Keratinocyte (primary cell): ENCODE measurements around the gene GIT2. TPM values are rescaled to one million over a fixed set of nuclear protein-coding genes. Genes with fewer than 3 reads are reported as not detected.

Experiments used
- DNase-seq: peaks from one replicate; pipeline ENCODE4 v3.0.0-alpha.2; 2011; ENCODE audit warnings: low read depth, missing footprints, low spot score
- FAIRE-seq: peaks from 2 replicates; lab custom pipeline; 2011; peaks lifted over from hg19 to GRCh38; lab: Jason Lieb, UNC
- H2AFZ ChIP-seq: 2 replicates; pipeline ENCODE4 v1.6.0; 2012; ENCODE audit warnings: low read length, control low read depth, inconsistent platforms; ENCODE audit not compliant: control insufficient read depth
- H3K27ac ChIP-seq: 2 replicates; pipeline ENCODE4 v1.5.1; 2011; ENCODE audit warnings: low read length; ENCODE audit not compliant: control insufficient read depth, insufficient read depth
- H3K27me3 ChIP-seq: 3 replicates; pipeline ENCODE4 v1.6.0; 2011; ENCODE audit warnings: low read length; ENCODE audit not compliant: control insufficient read depth, insufficient read depth; ENCODE audit errors: extremely low read depth
- H3K36me3 ChIP-seq, 2 experiments: 2 replicates in 1 of 2; 3 replicates in 1 of 2; pipeline ENCODE4 v1.5.1; 2011; ENCODE audit warnings: low read length in 2 of 2, mild to moderate bottlenecking in 1 of 2; ENCODE audit not compliant: control insufficient read depth in 2 of 2, insufficient read depth in 2 of 2; ENCODE audit errors: extremely low read depth in 1 of 2
- H3K4me1 ChIP-seq: 3 replicates; pipeline ENCODE4 v1.5.1; 2011; ENCODE audit warnings: low read length; ENCODE audit not compliant: control insufficient read depth, insufficient read depth; ENCODE audit errors: extremely low read depth
- H3K4me2 ChIP-seq: 3 replicates; pipeline ENCODE4 v1.6.0; 2011; ENCODE audit warnings: low read depth, low read length; ENCODE audit not compliant: control insufficient read depth, insufficient read depth; ENCODE audit errors: extremely low read depth
- H3K4me3 ChIP-seq, 3 experiments: fragments of 200-600 bp in 1 of 3; sonication (generic) in 1 of 3; 2 replicates in 2 of 3; 3 replicates in 1 of 3; pipeline ENCODE4 v1.5.1; 2011 to 2016; ENCODE audit warnings: low read length in 3 of 3, mild to moderate bottlenecking in 3 of 3, control low read depth in 2 of 3, inconsistent platforms in 1 of 3, low read depth in 1 of 3, mixed read lengths in 1 of 3, mixed run types in 1 of 3, moderate library complexity in 1 of 3; ENCODE audit not compliant: control insufficient read depth in 2 of 3, insufficient read depth in 2 of 3; ENCODE audit errors: extremely low read depth in 1 of 3
- H3K79me2 ChIP-seq: 2 replicates; pipeline ENCODE4 v1.6.0; 2012; ENCODE audit warnings: low read length; ENCODE audit not compliant: control insufficient read depth, insufficient read depth
- H3K9ac ChIP-seq: 3 replicates; pipeline ENCODE4 v1.6.0; 2011; ENCODE audit warnings: low read length; ENCODE audit not compliant: control insufficient read depth, insufficient read depth; ENCODE audit errors: extremely low read depth
- H3K9me1 ChIP-seq: 3 replicates; pipeline ENCODE4 v1.6.0; 2011; ENCODE audit warnings: low read length; ENCODE audit not compliant: control insufficient read depth, insufficient read depth; ENCODE audit errors: extremely low read depth
- H3K9me3 ChIP-seq: 2 replicates; pipeline ENCODE4 v1.5.1; 2012; ENCODE audit warnings: low read depth, low read length; ENCODE audit not compliant: control insufficient read depth
- H4K20me1 ChIP-seq: 3 replicates; pipeline ENCODE4 v1.6.0; 2011; ENCODE audit warnings: low read length; ENCODE audit not compliant: control insufficient read depth, insufficient read depth; ENCODE audit errors: extremely low read depth
- CTCF ChIP-seq, 3 experiments: IDR thresholded peaks in 1 of 3; conservative IDR thresholded peaks in 1 of 3; optimal IDR thresholded peaks in 1 of 3; 2 replicates in 2 of 3; 3 replicates in 1 of 3; pipeline versions ENCODE3 to v1.5.1; 2011; ENCODE audit warnings: low read length in 3 of 3, mild to moderate bottlenecking in 3 of 3, moderate library complexity in 2 of 3, control low read depth in 1 of 3, inconsistent platforms in 1 of 3; ENCODE audit not compliant: insufficient read depth in 2 of 3; ENCODE audit errors: extremely low read depth in 1 of 3
- EZH2 ChIP-seq: IDR thresholded peaks from one replicate; pipeline ENCODE4 v1.6.1; 2012; ENCODE audit warnings: inconsistent platforms, mild to moderate bottlenecking, low read length, moderate library complexity
- dilution Hi-C: fragments of 300-500 bp; cut with MboI; formaldehyde crosslinking; loops from one replicate; pipeline ENCODE4 v1.7.0; 2020; ENCODE audit warnings: low sequenced_read_pairs; ENCODE audit not compliant: extremely low pct_ligation_motif_present
- polyA plus RNA-seq, 5 experiments: library from polyadenylated mRNA; depleted of rRNA in 3 of 5; stranded (reverse) in 3 of 5; stranded (forward) in 1 of 5; unstranded in 1 of 5; fragments of >200 nt; gene quantifications; 1 replicate in 1 of 5; 2 replicates in 3 of 5; 3 replicates in 1 of 5; pipeline versions ENCODE4 v1.2.1 to v1.2.3, GENCODE V29; 2011 to 2012; ENCODE audit warnings: missing spikeins in 2 of 5, low read depth in 1 of 5, low replicate concordance in 1 of 5

GIT2 gene
- polyA plus RNA-seq, 1 donor (not counting 4 experiments of a cell fraction or from before 2014, with no cell fraction given), result 25.9 TPM

- H3K36me3 ChIP-seq, result peaks cover 26 to 30% of the 10 kb centered on the region in 2 experiments
- no peaks in the 10 kb centered on the region for H3K27me3 ChIP-seq
- H3K9me3 ChIP-seq, result no peaks in the 10 kb centered on the region
- H4K20me1 ChIP-seq, result no peaks in the 10 kb centered on the region
- no peak overlapping the region for H3K9ac ChIP-seq
- no peak overlapping the region for H3K4me3 ChIP-seq
- dilution Hi-C loops, result no loop called here
- no peak overlapping the region for H3K4me2 ChIP-seq
- no peak for TF ChIP-seq EZH2
- TF ChIP-seq CTCF (optimal IDR thresholded peaks at IDR 0.05 in 1 of 3, IDR thresholded peaks at IDR 0.05 in 1 of 3, conservative IDR thresholded peaks at IDR 0.05 in 1 of 3; ENCODE audit: extremely low read depth in 1 of 3, insufficient read depth in 2 of 3, low read length in 3 of 3), result no peak
- H3K79me2 ChIP-seq, result no peaks in the 10 kb centered on the region
- peaks cover 4% of the 10 kb centered on the region for H3K4me1 ChIP-seq
- no peak overlapping the region for H3K27ac ChIP-seq
- H3K9me1 ChIP-seq, result no peaks in the 10 kb centered on the region
- no peak for DNase-seq
- no peak overlapping the region for H2AFZ ChIP-seq
- FAIRE-seq, result no peak
These were observed 81.7 kb downstream of the GIT2 start for GRCh38 chr12:109914461-109914860.

- Histone ChIP-seq H3K4me2 (no peak overlapping the region), H4K20me1 (no peaks in the 10 kb centered on the region), H3K9ac (no peak overlapping the region), H3K9me3 (no peaks in the 10 kb centered on the region), H3K9me1 (no peaks in the 10 kb centered on the region), H3K4me1 (peaks cover 4% of the 10 kb centered on the region), H3K27me3 (no peaks in the 10 kb centered on the region), H3K79me2 (no peaks in the 10 kb centered on the region), H3K4me3 (no peak overlapping the region), H3K27ac (no peak overlapping the region), H2AFZ (no peak overlapping the region), H3K36me3 (peaks cover 30 to 35% of the 10 kb centered on the region in 2 experiments)
- DNase-seq (no peak), FAIRE-seq (no peak)
- TF ChIP-seq CTCF (optimal IDR thresholded peaks at IDR 0.05 in 1 of 3, IDR thresholded peaks at IDR 0.05 in 1 of 3, conservative IDR thresholded peaks at IDR 0.05 in 1 of 3; ENCODE audit: extremely low read depth in 1 of 3, insufficient read depth in 2 of 3, low read length in 3 of 3), result no peak
- no peak for TF ChIP-seq EZH2
- dilution Hi-C loops, result no loop called here
These were observed 83.3 kb downstream of the GIT2 start for GRCh38 chr12:109912855-109913321.
